GM21529 (cell line): Measurements from ENCODE around the gene PMVK.
"Not testable (repeated sequence)": the region's sequence is repeated elsewhere in the genome, so short reads cannot be mapped to it uniquely, and the experiment has no call there.

Source experiments
- ATAC-seq: cut with Tn5 transposase; IDR thresholded peaks from one replicate; pipeline ENCODE4 v1.9.1; 2021; ENCODE audit not compliant: unreplicated experiment

The PMVK gene

DNA sequence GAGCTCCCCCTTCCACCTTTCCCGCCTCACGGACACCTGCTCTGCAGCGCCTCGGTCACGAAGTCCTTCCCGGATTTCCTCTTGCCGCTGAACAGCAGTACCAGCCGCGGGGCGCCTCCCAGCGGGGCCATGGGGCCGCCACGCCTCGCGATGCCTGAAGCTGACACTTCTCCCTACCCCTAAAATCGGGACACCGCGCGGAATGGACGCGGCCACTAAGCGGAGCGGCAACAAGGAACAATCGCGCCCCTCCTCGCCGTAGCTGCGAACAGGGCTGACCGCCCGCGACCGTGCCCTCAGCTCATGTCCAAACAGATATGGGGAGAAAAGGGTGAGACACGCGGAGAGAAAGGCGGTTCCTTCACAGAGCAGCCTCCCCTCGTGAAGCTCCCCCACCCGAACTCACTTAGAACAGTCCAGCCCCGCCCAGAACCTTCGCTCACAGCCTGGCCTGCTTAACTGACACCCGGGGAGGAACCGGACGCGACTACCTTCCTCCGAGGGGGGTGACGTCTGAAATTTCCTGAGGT lies at the start of gene PMVK:
TSS of gene PMVK (minus strand) at position 165 of the 530 bp plus-strand sequence. CDS start at position 131, 34 bp downstream.
- ATAC-seq, result peak; percentile 69

DNA sequence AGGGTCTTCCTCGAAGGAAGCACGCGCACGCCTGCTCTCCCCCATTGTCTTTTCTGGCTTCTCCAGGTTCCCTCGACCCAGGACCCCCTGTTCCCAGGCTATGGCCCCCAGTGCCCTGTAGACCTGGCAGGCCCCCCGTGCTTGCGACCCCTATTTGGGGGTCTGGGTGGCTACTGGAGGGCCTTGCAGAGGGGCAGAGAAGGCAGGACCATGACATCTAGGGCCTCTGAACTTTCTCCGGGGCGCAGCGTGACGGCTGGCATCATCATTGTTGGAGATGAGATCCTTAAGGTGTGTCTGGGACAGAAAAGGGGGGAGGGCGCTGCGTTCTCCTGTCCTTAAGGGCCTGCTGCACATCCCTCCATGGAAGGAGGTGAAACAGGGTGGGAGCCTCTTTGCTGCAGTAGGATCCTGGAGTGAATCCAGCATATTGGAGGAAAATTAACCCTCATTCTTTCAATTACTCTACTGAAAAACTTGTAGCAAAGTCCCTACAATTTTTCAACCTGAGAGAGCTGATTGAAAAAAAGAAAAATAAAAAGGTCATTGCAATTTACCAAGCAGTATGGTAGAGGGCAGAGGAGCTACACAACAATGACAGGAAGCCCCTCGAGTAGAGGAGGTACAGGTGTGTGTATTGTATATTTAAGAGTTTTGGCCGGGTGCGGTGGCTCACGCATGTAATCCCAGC lies 47.4 kb upstream of the PMVK start:
- no peak for ATAC-seq

DNA sequence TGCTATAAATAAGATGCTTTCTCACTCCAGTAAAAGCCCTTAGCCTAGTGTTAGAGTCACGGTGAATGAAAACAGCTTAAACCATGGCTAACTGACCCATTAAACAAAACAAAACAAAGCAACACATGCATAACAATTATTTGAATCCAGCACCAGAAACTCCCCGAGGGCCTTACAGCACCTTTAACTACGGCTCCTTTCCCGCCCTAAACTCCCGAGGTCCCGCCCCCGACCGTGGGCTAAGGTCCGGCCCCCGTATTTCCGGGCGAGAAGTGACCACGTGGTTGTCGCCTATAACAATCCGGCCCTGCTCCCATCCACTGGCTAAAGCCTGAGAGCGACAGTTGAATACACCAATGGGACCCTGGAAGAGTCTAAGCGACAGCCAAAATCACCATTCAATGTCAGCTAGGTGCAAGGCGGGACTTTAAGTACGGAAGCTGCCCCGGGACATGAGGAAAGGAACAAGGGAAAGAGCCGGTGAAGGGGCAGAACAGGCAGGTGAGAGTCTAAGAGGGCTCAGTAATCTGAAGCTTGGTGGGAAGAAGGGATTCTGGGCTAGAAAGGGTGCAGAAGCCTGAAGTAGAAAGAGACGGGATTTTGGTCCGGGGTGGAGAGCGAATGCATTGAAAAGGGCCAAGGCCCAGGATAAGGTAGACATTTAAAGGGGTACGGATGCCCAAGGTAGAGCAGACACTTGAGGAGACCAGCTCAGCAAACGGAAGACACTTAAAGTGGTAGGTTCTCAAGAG lies 46.6 kb upstream of the PMVK start, which contains the start of gene FLAD1:
TSS of gene FLAD1 (plus strand) at position 448 of the 752 bp plus-strand sequence. CDS start 351 bp downstream, outside the sequence.
- peak; percentile 98 for ATAC-seq

DNA sequence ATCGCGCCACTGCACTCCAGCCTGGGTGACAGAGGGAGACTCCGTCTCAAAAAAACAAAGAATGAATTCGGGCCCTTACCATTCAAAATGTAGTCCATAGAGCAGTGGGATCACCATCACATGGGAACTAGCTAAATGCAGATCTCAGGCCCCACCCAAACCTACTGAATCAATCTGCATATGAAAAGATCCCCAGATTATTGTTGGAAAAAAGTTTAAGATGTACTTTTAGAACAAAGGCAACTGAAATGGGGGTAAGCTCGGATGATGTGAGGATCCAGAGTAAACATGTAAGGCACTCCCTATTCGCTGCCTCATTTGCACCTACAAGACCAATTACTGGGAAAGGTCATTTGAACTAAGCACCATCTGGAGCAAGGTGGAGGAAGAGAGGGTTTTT lies 45.8 kb upstream of the PMVK start:
- ATAC-seq, result no peak

DNA sequence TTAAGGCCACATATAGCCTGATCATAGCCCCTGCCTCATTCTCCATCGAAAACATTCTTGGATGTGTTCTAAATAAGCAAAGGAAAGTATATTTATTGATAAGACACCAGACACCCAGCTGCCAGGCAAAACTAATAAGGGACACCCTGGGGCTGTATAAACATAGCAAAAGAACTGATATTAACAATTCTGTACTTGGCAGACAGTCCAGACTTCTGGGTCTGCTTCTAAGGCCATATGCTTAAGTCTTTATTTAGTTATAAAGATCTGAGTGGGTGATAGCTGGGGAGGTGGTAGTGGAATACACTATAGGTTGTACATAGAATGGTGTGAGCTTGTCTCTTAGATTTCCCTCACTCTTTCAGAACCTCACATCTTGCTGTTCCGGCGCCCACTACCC lies 41.8 kb upstream of the PMVK start:
- ATAC-seq, result no peak

DNA sequence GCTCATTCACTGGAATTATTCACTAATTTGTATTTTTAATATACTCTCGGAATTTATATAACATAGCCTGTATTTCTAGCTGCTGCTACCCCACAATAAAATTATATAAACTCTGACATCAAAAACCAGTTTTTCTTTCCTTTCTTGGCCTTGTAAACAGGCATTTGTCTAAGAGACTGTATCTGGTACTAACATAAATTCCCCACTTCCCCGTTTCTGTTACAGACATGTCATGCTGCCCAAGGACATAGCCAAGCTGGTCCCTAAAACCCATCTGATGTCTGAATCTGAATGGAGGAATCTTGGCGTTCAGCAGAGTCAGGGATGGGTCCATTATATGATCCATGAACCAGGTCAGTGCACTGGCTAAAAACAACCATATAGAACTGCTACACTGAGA lies 41.2 kb upstream of the PMVK start:
- not testable (repeated sequence) for ATAC-seq

DNA sequence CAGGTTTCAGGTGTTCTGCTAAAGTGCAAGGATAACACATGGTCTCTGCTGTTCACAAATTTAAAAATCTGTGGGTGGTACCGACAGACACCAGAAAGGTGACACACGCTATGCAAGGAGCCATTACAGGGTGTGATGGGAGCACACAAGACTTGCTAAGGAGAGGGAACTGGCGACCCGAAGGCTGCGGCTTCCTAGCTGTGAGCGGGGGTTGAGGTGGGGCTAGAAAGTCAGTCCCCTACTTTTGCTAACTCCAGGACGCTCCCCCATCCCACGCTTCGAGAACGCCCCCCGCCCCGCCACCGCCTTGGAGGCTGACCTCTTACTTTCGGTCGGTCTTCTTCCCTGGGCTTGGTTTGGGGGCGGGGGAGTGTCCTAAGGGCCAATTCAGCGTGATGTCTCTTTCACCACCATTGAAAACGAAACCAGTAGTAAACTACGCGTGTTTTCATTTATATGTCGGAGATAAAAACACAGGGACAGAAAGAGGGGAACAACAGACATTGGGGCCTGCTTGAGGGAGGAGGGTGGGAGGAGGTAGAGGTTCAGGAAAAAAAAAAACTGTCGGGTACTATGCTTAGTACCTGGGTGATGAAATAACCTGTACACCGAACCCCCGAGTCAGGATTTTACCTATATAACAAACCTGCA lies 39.0 kb upstream of the PMVK start:
- no peak for ATAC-seq

DNA sequence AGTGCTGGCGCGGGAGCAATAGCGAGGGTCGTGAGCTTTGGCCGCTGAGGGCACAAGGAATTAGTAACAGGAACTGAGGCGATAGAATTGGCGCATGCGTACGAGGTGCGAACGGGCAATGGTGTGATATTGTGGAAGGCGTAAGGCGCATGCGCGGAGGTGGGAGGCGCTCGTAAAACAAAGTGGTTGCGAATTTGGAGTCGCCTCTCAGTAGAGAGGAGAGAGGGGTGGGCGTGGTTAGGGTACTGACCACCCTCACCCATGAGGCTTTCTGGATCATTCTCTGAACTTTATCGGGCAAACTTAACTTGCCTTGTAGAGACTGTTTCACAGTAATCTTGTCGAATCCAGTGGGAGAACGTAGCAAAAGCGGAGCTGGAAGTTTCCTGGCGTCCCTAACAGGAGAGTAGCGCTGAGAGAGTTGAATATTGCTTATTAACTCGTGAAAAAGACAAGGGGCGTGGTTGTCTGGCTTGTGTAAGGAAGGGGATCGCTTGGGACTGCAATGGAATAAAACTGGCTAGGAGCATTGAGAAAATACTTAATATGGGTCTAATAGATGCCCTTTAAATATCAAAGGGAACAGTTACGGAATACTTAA lies 38.4 kb upstream of the PMVK start:
- peak; percentile 34 for ATAC-seq

DNA sequence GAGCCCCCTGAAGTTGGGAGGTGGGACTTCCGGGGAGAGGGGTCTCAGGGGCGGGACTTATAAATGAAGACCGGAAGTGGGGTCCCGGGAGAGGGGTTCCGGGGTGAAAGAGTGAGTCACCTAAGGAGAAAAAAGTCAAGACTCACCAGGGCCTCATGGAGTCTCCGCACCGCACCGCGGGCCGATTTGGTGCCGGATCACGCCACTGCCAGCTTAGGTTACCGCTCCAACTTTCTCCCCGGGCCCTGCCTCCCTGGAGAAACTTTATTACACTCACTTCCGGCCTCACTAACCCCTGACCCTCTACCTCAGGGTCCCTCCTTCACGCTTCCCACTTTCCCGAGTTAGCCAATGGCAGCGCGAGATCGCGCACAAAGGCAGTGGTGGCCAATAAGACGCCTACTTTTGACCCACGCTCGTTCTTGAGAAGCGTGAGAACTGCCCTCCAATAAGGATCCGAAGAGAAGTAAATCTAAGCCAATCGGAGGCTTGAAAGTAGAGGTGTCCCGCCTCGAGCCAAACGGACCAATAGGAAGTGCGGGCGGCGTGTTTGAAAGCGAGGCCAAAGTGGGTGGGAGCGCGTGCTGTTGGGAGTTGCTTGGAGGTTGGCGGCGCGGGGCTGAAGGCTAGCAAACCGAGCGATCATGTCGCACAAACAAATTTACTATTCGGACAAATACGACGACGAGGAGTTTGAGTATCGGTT lies 37.7 kb upstream of the PMVK start, which contains the start of gene CKS1B:
TSS of gene CKS1B (plus strand) at position 580 of the 706 bp plus-strand sequence. CDS start at position 645, 65 bp downstream.
- peak; percentile 78 for ATAC-seq

DNA sequence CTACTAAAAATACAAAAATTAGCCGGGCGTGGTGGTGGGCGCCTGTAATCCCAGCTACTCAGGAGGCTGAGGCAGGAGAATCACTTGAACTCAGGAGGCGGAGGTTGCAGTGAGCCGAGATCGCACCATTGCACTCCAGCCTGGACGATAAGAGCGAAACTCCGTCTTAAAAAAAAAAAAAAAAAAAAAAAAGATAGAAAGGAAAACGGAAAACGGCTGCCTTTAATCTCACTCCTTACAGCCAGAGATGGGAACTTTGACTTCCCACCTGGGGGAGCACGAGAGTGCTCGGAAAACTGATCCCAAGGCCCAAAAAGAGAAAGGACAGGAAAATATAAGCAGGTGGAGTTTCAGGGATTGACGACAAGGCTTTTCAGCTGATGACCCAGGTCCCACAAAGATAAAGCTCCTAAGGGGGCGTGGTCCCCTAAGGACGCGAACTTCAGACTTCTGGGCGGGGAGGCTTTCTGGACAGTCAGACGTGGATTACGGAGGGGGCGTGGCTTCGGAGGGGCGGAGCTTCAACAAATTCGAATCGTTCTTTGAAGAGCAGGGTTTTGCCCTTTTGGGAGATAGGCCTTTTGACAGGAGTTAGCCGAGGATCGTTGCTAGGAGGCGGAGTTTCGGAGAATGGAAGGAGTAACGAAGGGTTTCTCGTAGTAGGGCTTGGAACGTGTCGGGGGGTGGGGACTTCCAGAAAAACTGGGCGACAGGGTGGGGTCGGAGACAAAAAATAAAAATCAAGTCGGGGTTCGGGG lies 37.0 kb upstream of the PMVK start:
- ATAC-seq, result no peak

DNA sequence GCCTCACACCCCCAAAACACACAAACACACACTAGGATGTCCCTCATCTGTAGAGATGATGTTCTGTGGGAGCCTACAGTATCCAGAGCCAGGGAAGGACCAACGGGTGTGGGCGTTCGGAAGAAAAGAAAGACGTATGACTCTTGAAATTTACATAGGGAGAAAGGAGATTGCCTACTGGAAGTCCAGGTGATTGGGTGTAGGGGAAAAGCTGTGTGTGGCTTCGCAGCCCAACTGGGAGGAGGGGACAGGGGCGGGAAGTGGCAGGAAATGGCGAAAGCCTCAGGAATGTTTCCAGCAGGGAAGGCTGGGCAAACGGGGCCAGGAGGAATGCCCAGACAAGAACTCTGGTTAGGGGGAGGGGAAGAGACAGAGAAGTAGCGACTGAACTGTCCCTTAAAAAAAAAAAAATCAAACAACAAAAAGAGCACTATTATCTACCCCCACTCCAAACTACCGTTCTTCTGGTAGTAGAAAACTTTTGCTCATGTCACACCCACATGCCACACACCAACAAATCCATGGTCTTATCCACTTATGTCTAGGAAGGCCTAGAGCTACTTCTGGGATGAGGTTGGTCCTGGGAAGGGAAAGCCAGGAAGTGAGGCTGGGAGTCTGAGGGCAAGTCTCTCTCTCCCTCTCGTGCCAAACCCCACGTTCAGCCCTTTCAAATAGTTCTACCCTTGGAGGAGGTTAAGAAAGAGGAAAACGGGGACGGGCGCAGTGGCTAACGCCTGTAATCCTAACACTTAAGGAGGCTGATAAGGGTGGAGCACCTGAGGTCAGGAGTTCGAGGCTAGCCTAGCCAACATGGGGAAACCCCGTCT lies 36.2 kb upstream of the PMVK start:
- ATAC-seq, result no peak

DNA sequence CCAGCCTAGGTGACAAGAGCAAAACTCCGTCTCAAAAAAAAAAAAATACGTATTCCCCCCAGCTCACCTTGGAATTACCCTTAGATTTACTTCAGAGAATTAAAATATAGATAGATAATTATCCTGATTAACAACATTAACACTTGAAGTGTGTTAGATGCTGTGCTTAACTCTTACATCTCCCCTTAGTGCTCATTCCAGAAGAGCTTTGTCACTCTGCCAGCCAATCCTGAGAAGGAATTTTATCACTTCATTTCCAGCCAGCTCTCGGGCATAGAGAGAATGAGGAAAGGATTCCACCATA lies 35.6 kb upstream of the PMVK start:
- no peak for ATAC-seq

DNA sequence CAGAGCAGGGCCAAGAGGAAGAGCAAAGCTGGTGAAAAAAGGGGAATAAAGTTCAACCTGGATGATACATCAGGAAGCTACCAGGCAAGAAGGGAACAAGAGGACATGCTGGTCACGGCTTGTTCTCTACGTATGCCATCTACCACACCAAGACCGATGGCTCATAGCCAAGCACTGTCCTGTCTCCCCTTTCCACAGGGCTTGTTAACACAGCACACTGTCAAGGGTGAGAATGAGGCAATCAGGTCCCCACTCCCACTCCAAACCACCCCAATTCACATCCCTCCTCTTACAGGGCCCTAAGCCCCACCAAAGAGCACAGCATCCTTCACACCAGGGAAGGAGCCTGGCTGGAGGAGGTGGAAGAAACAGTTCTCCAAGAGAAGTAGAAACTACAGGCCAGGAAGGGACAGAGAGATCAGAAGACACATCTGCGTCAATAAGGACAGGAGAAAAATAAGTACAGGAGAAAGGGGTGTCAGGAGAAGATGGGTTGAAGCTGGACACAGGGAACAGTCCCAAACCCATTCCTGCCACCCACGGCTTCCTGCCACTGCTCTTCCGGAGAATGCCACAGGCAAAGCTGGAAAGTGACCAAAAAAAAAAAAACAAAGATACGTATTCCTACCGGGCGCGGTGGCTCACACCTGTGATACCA lies 35.0 kb upstream of the PMVK start:
- no peak for ATAC-seq

DNA sequence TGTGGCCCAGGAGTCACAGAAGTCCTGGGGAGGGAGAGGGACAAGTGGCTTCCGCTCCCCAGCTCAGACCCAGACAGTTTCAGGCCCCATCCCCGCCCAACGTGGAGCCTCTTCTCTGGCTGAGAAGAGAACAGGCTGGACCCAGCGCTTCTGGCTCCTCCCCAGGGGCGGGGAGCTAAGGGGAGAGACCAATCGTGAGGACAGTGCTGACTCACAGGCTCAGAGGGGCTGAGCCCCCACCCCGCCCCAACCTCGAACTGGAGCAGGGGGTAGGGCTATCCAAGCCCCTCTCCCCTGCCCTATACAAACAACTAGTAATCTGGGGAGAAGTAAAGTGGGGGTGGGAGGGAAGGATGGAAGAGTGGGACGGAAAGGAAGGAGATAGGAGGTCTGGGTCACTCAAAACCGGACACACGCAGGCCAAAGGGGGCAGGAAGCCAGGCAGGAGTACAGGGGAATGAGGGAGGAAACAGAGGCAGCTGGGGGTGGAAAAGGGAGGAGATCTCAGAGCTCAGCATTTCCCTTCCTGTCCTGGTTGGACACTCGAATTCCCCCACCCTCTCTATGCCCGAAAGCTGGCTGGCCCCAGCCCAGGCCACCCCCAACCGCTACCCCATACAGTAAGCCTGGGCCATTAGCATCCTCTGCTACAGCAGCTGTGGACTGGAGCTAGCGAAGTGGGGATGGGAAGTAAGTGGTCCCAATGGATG lies 34.3 kb upstream of the PMVK start, which contains the start of gene SHC1:
TSS of gene SHC1 (minus strand) at position 117 of the 710 bp plus-strand sequence. CDS start 221 bp downstream, outside the sequence.
- ATAC-seq, result no peak

DNA sequence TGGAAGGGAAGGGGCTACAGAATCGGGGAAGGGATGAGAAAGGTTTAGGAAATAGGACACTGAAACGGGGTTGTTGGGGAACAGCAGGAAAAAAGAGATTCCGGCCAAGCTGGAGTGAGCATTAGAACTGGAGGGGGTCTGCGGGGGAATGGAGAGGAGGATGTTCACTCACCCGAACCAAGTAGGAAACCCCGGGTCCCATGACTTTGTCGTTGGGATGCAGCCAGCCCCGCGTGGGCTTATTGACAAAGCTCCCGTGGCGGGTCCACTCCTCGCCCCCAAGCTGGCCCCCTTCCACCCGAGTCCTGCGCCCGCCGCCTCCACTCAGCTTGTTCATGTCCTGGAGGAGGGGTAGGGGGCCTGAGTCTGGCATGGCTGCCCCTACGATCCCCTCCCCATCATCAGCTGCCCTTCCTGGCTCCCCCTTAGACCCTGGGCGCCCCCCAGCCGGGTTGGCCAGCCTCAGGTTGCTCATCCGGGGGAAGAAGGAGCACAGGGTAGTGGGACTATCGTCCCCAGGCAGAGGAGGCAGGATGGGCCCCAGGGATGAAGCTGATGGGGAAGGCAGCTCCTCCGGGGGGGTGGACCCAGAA lies 33.4 kb upstream of the PMVK start:
- no peak for ATAC-seq

DNA sequence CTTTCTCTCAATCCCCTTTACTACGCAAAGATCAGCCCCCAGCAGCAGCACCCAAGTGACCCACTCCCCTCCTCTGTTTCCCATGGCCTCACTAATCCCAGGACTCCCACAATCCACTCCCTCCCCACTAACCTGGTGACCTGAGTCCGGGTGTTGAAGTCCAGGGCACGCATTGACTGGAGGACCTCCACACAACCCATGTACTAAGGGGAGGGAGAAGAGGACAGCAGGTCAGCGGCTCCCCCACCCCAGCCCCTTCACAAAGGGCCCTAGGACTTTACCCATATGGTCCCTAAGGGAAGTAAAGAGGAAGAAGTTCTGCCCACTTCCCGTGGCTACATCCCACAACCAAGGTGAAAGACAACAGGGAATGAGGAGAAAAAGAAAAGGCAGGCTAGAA lies 32.7 kb upstream of the PMVK start:
- no peak for ATAC-seq

DNA sequence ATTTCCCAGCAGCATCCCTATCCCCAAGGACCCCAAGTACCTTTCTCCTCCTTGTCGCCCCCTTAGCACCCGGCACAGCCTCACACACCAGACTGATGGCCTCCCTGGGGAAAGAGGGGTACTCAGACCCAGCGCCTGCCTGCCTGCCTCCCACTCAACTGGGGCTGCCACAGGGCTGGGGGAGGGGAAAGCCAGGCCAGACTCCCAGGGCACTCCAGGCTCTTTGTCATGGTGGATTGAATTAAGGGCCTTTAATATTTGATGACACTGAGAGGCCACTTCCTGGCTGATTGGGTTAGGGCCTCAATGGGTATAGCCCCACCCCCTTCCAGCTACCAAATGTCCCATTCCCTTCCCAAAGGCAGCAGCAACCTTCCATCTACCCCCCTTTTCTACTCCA lies 32.2 kb upstream of the PMVK start:
- ATAC-seq, result no peak
